Ishikawa (cell line): ENCODE measurements around the gene CDH16.

Experiments used
- CEBPB ChIP-seq: IDR thresholded peaks from 2 replicates; pipeline ENCODE4 v1.6.1; 2012
- EP300 ChIP-seq: IDR thresholded peaks from 2 replicates; pipeline ENCODE4 v1.6.1; 2012; ENCODE audit warnings: borderline replicate concordance
- FOXM1 ChIP-seq: IDR thresholded peaks from 2 replicates; pipeline ENCODE4 v1.6.1; 2012; ENCODE audit warnings: low read depth, borderline replicate concordance
- NFIC ChIP-seq: IDR thresholded peaks from 2 replicates; pipeline ENCODE4 v1.6.1; 2012
- RAD21 ChIP-seq: IDR thresholded peaks from 2 replicates; pipeline ENCODE4 v1.6.1; 2012; ENCODE audit warnings: low read depth
- TAF1 ChIP-seq: IDR thresholded peaks from 2 replicates; pipeline ENCODE4 v1.6.1; 2012; ENCODE audit warnings: low read depth, mild to moderate bottlenecking
- TCF12 ChIP-seq: IDR thresholded peaks from 2 replicates; pipeline ENCODE4 v1.6.1; 2012; ENCODE audit warnings: low read depth
- YY1 ChIP-seq: IDR thresholded peaks from 2 replicates; pipeline ENCODE4 v1.6.1; 2012; ENCODE audit warnings: low read depth
- TF ChIP-seq, protein P1 (sequence below): IDR thresholded peaks from 2 replicates; pipeline ENCODE4 v1.6.1; 2012; ENCODE audit warnings: low read depth, mild to moderate bottlenecking
- TF ChIP-seq, protein P2 (sequence below): IDR thresholded peaks from 2 replicates; pipeline ENCODE4 v1.6.1; 2012
- TF ChIP-seq, protein P3 (sequence below): IDR thresholded peaks from 2 replicates; pipeline ENCODE4 v1.6.1; 2012

DNA sequence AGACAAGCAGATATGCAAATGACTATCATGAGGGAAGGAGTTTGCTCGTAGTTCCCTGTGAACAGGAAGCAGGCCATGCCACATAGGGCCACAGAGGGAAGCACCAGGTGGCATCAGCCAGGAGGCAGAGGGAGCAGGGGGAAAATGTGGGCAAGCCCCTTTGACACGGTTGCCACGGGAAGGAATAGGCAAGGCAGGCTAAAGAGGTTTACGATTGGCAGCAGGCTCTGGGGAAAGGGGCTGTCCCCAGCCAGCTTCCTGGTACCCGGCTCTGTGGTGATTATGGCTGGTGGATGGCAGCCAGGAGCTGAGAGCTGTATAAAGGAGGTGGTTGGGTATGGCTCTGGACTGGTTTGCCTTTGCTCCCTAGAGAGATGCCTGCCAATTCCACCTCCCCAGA is 43.2 kb upstream of the CDH16 start:
- TF ChIP-seq YY1 = no peak
- no peak for TF ChIP-seq TAF1
- no peak for TF ChIP-seq EP300
- TF ChIP-seq, protein P1, sequence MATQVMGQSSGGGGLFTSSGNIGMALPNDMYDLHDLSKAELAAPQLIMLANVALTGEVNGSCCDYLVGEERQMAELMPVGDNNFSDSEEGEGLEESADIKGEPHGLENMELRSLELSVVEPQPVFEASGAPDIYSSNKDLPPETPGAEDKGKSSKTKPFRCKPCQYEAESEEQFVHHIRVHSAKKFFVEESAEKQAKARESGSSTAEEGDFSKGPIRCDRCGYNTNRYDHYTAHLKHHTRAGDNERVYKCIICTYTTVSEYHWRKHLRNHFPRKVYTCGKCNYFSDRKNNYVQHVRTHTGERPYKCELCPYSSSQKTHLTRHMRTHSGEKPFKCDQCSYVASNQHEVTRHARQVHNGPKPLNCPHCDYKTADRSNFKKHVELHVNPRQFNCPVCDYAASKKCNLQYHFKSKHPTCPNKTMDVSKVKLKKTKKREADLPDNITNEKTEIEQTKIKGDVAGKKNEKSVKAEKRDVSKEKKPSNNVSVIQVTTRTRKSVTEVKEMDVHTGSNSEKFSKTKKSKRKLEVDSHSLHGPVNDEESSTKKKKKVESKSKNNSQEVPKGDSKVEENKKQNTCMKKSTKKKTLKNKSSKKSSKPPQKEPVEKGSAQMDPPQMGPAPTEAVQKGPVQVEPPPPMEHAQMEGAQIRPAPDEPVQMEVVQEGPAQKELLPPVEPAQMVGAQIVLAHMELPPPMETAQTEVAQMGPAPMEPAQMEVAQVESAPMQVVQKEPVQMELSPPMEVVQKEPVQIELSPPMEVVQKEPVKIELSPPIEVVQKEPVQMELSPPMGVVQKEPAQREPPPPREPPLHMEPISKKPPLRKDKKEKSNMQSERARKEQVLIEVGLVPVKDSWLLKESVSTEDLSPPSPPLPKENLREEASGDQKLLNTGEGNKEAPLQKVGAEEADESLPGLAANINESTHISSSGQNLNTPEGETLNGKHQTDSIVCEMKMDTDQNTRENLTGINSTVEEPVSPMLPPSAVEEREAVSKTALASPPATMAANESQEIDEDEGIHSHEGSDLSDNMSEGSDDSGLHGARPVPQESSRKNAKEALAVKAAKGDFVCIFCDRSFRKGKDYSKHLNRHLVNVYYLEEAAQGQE = no peak
- TF ChIP-seq NFIC = no peak
- no peak for TF ChIP-seq RAD21
- no peak for TF ChIP-seq TCF12
- TF ChIP-seq, protein P2, sequence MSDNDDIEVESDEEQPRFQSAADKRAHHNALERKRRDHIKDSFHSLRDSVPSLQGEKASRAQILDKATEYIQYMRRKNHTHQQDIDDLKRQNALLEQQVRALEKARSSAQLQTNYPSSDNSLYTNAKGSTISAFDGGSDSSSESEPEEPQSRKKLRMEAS = no peak
- TF ChIP-seq, protein P3, sequence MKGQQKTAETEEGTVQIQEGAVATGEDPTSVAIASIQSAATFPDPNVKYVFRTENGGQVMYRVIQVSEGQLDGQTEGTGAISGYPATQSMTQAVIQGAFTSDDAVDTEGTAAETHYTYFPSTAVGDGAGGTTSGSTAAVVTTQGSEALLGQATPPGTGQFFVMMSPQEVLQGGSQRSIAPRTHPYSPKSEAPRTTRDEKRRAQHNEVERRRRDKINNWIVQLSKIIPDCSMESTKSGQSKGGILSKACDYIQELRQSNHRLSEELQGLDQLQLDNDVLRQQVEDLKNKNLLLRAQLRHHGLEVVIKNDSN = no peak
- TF ChIP-seq CEBPB = no peak
- no peak for TF ChIP-seq FOXM1
